HG03280 (cell line): ENCODE data around the gene RGS7.
A peak's percentile ranks its signal among the peaks of the same experiment; 100 is the strongest.

Experiments used
- ATAC-seq: cut with Tn5 transposase; IDR thresholded peaks from one replicate; pipeline ENCODE4 v1.9.1; 2021; ENCODE audit warnings: mild to moderate bottlenecking, moderate library complexity; ENCODE audit not compliant: unreplicated experiment

Gene RGS7

DNA sequence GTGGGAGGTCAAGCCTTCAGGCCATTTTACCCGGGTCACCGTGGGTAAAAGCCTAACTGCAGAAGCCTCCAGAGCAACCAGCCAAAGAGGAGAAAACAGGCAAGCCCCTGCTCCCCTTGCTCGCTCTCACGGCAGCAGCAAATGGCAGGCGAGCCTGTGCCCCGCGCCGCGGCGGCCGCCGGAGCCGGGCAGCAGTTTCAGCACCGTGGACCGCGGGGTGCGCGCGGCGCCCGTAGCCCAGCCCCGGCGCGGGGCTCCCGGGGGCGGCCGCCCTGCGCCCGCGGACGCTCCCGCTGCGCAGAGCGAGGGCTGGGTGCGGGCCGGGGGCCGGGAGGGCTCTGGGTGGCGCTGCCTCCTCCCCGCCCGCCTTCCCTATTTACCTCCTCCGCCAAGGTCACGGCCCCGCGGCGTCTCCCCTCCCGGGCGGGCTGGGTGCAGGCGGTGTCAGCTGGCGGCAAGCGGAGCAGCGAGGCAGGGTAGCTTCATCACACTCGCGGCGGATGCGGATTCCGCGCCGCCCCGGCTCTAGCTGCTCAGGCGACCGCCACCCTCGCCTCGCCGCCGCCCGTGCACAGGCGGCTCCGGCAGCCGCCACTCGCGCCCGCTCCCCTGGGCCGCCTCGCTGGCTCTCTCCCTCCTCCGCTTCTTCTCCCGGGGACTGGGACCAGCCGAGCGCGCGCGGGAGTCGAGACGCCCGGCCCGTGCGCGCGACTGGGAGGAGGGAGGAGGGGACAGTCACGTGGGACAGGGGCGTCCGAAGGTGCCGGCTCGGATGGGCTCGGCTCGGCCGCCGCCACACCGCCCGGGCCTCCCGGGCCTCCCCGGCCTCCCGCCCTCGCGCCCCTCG is at the start of gene RGS7:
TSS of gene RGS7 (minus strand) at position 687 of the 847 bp plus-strand sequence.
- ATAC-seq = peak; percentile 53

DNA sequence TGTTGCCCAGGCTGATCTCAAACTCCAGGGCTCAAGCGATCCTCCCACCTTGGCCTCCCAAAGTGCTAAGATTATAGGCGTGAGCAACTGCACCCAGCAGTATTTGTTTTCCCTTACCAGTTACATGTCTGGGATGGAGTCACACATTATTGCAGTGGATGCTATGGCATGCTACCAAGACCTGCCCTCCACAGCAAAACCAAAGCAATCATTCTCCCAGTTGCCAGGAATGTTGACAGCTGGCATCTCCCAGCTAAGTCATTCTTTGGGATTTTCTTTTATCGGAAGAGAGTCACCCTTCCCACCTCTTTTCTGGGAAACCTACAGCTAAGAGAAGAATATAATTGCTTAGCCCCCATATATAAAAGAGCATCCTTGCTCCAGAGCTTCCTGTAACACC is 49.4 kb upstream of the RGS7 start:
- no peak for ATAC-seq

DNA sequence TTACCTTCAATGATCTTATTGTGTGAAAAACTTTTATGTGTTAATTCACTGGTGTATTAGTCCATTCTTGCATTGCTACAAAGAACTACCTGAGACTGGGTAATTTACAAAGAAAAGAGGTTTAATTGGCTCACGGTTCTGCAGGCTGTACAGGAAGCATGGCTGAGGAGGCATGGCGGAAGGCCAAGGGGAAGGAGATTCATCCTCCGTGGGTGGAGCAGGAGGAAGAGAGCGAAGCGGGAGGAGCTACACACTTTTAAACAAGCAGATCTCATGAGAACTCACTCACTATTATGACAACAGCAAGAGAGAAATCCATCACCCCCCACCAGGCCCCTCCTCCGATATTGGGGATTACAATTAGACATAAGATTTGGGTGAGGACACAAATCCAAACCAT is 44.2 kb upstream of the RGS7 start:
- ATAC-seq = no peak

DNA sequence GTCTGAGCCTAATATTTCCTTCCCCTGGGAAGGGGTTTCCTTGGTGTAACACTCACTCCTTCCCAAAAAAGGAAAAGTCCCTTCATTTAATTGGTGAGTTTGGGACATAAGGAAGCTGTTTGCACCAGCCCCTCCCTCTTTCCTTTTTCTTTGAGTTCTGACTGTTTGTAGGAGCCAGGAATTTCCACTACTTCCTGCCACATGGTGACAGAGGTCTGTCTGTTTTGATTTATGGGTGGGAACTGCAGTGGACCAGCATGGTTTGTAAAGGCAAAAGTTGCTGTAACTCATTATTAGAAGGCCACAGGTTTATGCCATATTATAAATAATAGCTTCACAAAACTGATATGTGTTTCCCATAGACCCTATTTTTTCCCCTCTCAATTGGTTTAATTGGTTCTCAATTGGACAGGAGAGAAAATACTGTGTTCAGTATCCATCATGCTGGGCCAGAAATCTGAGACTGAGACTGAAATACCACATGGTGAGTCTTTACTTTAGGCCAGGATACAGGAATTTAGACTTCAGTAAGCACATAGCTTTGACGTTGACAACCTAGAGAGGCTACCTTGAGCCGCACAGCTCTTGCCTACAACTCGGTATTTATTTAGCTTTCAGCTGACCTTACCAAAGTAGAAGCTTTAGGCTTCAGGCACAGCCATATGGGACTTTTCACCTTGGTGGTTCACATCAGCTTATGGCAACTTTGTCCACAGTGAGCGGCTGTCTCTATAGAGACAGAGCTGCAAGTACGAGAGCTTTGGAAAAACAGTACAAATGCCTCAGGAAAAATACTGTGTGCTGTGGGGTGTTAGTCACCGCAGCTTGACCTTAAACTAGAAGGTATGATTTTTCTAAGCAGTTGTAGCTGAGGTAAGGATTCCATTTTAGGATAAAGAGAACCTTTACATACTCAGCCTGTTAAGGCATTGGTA is 40.0 kb upstream of the RGS7 start:
- no peak for ATAC-seq

DNA sequence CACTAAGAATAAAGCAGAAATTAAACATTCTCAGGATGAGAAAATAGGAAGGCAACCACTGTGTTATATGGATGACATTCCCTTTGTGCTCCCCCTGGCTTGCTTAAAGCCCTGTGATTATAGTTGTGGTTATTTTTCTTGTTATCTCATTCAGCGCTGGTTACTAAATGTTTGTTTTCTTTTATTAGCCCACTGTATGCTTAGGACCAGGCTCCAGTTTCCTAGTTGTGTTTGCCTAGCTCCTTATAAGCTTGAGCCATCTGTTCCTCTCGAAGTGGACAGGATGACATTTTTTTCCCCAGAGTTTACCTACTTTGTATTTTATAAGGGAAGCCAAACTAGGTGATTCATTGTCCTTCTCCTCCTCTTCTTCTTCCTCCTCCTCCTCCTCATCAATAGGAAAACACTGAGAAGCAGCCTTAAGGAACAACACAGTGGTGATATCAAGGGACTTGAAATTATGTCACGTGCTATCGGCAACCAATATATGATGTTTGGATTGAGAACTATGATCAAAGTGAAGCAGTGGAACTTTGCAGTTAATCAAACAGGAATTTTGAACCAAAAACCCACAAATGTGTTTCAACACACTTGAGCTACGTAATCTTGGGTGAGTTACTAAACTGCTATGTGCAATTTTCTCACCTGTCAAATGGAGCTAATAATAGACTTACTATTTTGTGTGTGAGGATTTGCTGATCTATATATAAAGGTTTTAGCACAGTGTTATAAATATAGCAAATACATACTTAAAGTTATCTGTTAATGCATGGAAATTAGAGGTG is 35.1 kb upstream of the RGS7 start:
- no peak for ATAC-seq

DNA sequence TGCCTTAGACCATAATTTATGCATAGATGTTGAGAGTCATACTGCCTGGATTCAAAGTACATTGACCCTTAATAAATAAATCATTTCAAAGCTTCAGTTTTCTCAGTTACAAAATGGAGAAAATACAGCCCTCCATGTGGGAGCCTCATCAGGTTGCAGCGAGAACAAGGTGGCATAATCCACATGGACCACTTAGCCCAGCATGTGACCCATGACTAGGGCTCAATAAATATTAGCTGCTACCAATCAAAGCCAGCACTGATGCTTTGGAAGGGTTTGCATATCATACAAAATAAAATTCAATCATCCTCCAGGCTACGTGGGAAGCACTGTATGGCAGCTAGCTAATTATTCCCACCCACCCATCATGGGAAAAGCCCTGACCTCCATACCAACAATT is 33.5 kb upstream of the RGS7 start:
- no peak for ATAC-seq

DNA sequence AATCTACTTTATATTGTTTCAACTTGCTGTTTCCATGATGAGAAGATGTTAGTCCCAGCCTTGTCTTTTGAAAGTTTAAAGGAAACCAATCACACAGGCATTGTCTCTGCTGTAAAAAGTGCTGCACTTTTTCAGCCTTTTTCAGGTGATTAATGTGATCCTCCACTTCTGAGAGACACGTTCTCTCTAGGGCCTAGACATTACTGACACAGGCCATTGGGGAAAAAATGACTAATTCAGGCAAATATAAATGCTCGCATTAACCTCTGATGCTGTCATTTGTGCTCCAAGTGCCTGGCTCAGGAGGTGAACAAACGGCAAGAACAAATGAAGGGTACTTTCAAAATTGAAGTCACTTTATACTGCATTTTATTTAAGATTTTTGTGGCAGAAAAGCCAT is 32.4 kb upstream of the RGS7 start:
- no peak for ATAC-seq

DNA sequence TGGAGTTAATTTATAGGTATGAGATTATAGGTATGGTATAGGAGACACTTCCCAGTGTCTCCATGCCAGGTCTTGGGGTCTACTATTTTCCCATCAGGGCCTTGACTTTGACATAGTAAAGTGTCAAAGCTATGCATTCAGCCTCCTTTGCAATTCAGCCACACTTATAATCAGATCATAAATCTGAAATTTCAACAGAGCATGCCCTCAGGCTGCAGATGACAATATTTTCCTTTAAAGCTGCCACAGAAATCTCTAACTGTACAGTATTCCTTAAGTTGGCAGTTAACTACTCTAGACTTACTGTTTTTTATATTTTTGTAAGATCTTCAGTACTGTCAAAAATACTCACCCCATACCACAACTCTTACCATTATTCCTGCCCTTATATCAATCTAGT is 30.2 kb upstream of the RGS7 start:
- no peak for ATAC-seq

DNA sequence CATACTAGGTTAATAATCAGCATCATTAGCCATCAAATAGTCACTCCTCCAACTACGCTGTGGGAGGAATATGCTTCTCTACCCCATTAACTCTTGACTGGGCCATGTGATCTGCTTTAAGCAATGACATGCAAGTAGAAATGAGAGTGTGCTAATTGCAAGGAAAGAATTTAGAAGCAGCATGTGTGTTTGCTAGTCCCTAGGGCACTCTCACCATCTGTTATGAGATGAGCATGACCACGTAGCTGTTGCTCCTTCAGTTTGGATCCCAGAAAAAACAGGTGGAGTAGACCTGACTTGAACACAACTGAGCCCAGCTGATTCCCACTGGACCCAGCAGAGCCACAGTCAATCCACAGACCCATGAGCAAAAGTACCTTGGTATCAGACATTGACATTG is 19.7 kb upstream of the RGS7 start:
- ATAC-seq = no peak

DNA sequence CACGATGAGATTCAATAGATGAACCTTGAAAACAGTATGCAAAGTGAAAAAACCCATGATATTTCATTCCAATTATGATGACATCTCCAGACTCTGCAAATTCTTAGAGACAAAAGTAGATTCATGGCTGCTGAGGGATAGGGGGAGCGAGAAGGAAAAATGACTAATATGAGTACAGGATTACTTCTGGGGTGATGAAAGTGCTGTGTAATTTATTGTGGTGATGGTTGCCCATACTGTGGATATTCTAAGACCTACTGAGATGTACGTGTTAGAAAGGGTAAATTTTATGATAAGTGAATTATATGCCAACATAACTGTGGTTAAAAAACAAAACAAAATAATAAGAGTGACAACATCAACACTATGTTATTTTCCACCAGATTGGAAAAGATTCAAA is 18.9 kb upstream of the RGS7 start:
- no peak for ATAC-seq

DNA sequence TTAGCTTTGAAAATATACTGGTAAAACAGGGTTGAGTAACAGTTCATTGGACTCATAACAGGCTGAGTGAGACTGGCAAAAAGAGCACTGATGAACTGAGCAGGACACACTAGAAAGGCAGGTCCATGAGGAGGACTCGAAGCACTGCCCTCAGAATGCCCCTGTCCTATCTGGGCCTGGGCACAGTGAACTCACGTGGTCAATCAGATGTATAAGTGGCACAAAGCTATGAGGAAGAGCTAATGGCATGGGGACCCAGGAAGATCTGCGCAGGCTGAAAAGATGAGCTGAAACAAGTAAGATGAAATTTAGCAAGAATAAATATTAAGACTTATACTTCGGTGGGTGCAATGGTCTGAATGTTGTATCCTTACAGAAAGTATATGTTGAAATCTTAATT is 9.2 kb upstream of the RGS7 start:
- no peak for ATAC-seq

DNA sequence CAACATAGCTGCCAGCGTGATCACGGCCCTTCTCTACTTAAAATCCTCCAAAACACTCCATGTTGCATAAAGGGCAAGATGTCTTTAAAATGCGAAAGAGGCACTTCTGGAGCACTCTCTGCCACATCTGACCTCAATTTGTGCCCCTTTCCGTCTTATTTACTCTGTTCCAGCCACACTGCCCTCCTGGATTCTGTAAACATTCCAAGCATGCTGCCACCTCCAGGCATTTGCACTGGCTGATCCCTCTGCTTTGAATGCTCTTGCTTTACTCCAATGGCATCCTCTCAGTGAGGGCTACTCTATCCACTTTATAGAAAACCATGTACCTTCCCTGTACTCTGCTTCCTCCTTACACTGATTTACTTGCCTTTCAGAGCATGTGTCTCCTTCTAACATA is 5.3 kb upstream of the RGS7 start:
- ATAC-seq = no peak

DNA sequence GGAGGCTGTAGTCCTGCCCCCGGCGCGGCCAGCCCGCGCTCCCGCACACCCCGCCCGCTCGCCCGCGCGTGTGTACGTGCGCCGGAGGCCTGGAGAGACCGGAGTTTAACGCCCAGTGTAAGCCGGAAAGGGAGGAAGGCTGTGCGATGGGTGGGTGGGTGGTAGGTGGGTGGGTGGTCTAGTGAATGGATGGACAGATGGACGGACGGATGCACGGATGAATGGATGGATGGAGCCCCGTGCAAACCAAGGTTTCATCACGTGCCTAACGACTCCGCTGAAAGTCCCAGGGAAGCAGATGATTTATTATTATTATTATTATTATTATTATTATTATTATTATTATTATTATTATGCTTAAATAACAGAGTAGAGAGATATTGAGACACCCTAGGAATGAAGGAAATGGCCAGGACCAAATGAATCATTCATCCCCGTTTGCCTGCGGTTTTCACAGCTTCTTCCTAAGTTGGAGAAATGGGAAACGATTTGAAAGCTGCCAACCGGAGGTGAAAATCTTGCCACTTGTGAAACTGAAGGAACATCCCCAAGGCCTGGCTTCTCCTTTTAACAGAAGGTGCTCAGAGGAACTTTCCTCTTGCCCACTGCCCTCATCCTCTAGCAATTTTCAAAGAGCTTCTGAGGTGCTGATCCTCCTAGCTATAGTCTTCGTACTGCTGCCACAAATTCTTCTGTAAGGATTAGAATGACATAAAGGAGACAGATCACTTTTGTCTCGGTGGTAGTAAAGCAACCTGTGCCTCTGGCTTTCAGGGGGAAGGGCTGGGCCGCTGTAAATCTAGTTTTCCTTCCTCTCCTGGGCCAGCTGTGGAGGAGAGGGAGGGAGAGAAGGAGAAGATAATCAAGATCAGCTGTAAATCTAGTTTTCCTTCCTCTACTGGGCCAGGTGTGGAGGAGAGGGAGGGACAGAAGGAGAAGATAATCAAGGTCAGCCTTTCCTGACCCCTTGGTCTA is 648 bp upstream of the RGS7 start:
- no peak for ATAC-seq

DNA sequence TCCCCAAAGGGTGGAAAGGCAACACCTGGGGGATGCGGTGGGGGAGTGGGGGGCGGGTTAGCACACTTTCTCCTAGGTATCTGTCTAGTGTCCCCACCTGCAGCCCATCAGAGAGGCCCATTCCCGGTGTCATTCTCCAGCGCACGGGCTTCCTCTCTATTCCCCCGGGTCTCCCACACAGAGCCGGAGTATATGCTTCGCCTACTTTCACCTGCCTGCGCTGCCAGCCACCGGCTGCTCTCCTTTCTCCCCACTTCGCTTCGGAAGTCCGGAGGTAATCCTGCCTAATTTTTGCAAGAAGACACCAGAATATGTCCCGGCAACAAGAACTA is 852 bp downstream of the RGS7 start:
- ATAC-seq = no peak

DNA sequence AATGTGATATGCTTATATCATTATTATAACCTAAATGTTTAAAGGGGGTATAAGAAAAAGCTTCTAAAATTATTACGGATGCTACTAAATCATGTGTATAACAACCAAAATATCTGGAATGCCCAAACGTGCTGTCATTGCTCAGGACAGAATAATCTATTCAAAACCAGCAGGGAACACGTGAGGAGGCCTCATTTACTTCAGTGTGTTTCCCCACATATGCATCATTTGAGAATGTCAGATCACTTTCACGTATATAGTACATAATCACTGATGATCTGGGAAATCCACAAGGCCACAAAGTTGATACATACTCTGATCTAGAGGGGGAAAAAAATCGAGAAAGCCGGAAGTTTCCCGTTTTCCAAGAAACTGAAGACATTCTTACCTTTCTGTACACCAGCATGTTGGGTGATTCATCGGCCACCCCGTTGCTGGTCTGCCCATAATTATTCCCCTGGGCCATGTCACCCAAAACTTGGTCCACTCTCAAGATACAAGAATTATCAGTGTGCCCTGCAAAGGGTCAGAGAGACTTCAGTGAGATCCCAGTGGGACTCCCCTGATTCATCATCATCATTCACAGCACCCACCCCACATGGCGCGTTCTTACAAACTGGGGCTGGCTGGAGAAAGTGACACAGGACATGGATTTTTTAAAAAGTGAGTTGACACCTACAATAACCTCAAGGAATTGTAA is 1.5 kb downstream of the RGS7 start:
- no peak for ATAC-seq

DNA sequence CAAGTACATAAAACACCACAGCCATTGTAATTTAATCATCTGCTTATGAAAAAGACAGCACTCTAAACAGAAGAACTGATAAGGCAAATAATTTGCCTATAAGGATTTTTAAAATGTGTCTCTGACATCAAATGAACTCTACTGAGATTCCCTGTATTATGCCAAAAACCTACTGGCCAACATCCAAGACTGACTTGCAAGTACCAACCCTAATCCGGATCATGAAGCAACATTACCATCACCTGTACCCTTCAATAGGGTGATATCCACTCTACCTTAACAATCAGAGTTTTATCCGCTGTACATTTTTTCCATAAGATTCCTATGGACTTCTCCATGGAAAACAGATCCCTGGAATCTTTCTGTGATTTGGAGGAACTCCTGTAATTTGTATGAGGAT is 4.6 kb downstream of the RGS7 start:
- no peak for ATAC-seq

DNA sequence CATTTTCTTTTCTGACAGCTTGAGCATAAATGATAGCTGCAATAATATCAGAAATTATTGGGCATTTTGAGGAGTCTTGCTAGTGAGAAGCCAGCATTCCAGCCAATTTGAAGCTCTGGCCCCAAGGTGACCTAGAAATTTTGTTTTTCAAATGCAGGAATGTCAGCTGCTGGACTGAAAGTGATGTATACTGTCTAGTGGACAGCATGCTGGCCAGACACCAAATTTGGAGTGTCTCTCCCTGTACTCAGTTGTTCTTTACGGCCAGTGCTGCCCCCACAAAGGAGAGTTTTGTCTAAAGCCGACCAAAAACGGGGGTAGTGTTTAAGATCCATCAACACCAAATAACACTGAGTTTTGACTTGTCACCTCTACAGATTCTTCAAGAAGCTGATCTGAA is 5.2 kb downstream of the RGS7 start:
- no peak for ATAC-seq

DNA sequence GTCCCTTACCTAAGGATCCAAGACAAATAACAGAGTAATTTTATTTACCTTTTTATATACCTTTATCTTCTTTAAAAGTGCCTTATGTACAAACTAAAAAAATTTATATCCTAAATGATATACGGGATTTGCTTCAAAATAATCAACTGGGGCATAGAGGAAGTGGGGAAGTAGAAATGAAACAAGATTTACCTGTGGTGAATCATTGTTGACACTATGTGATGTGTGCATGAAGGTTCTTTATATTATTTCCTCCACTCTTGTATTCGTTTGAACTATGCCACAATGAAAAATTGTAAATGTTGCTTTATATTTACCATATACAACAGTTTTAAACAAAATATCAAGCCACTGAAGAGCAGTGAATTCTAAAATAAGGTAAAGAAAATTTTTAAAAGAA is 13.0 kb downstream of the RGS7 start:
- ATAC-seq = no peak

DNA sequence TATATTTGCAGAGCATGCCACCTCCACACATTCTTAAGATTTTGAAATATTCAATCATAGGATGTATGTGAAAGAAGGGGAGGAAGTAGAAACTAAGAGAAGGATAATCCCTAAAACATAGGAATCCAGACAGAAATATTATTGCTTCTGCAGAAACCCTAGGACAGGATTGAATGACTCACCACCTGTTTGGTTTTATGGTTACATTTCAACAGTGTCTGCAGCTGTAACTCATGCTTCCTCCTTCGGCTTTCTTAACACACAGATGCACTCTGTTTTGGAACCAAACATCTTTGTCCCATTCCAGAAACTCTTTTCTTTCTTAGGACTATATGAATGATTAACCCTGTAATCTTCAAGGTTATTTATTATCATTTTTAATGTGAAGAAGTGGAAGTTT is 20.7 kb downstream of the RGS7 start:
- ATAC-seq = no peak

DNA sequence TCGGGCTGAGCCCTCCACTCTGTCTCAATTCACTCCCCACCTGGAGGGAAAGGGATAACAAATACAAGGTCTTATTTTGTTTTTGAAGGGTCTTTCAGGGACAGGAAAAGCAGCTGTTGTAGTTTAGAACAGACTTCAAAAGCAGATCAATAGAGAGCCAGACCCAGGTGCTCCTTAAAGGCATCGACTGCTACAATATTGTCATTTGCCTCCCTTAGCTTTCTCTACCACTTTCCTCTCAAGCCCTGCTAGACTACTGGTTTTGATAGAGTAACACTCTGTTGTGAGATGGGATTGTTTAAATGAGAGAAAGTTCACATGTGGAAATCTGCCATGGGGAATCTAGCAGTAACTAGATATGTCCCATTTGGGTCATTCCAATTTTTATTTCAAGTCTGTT is 24.0 kb downstream of the RGS7 start:
- ATAC-seq = no peak
